ENCODE results near the gene OR2H1. TPM values are rescaled to one million over a fixed set of nuclear protein-coding genes. Genes with fewer than 3 reads are reported as not detected.

OR2H1 gene
- total and polyA plus RNA-seq, 4 experiments from 2014 or later, result not detected

DNA sequence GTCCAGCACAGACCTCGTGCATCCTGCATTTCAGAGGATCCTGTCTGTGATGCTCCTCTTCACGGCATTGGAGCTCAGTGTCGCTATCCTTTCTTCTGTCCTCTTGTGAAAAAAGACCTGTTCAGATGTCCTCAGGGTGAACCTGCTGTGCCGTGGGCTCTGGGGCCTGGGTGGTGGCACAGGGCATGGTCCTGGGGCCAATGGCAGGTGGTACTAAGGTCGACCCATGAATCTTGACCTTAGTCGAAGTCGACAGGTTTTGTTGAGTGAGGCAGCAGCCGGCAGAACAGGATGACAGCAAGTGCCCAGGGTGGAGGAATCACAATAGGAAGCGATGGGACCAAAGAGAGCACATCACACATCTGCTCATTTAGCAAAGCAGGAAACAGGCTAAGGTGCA lies 52.8 kb downstream of the OR2H1 start:
- H3K4me3 ChIP-seq (ENCODE audit: low read length in 2 of 2), result no peak overlapping the region
- intact Hi-C loops (cut with micrococcal nuclease), result no loop called here
- no peaks in the 10 kb centered on the region for H3K4me1 ChIP-seq (ENCODE audit: insufficient read depth, low read length)
- Mint-ChIP-seq H3K27me3 (peaks cover 8 to 12% of the 10 kb centered on the region in 2 donors), H3K36me3 (no peaks in the 10 kb centered on the region), H3K9me3 (no peaks in the 10 kb centered on the region), H3K4me3 (no peak overlapping the region), H3K27ac (no peak overlapping the region), H3K4me1 (peaks cover 0 to 2% (median 0%) of the 10 kb centered on the region in 4 donors)
- ChIA-PET POLR2A (ENCODE audit: partially characterized antibody) (no interaction called here), CTCF (ENCODE audit: partially characterized antibody) (no interaction called here)
- H3K27ac ChIP-seq (ENCODE audit: low read depth, low read length), result no peak overlapping the region
- H3K27me3 ChIP-seq (ENCODE audit: insufficient read depth, low read length), result no peaks in the 10 kb centered on the region
- H3K9me3 ChIP-seq (ENCODE audit: control insufficient read depth in 1 of 2, low read length in 2 of 2), result no peaks in the 10 kb centered on the region
- no peak for DNase-seq
- no peaks in the 10 kb centered on the region for H3K36me3 ChIP-seq (ENCODE audit: insufficient read depth, low read length)

DNA sequence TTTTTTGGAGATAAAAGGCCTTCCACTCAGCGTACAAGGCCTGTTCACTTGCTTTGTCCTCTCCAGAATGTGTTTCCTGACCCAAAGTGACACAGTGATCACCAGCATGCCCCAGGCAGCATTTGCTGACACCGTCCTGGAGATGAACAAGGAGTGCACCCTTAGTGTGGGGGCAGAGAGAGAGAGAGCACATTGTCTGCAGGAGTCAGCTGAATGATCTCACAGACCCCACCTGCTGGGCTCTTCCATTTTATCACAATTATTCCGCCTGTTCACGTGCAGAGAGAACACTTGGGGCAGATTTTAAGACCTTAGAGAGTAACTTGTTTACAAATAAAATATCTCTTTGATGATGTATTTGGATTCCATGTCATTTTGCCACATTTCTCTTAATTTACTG lies 53.2 kb downstream of the OR2H1 start:
- no peaks in the 10 kb centered on the region for H3K36me3 Mint-ChIP-seq
- DNase-seq, result no peak
- Histone ChIP-seq H3K9me3 (ENCODE audit: control insufficient read depth in 1 of 2, low read length in 2 of 2) (no peaks in the 10 kb centered on the region), H3K36me3 (ENCODE audit: insufficient read depth, low read length) (no peaks in the 10 kb centered on the region), H3K4me1 (ENCODE audit: insufficient read depth, low read length) (no peaks in the 10 kb centered on the region), H3K27me3 (ENCODE audit: insufficient read depth, low read length) (no peaks in the 10 kb centered on the region), H3K27ac (ENCODE audit: low read depth, low read length) (no peak overlapping the region), H3K4me3 (ENCODE audit: low read length in 2 of 2) (no peak overlapping the region)
- POLR2A ChIA-PET (ENCODE audit: partially characterized antibody), result no interaction called here
- H3K27ac Mint-ChIP-seq, result no peak overlapping the region
- H3K4me3 Mint-ChIP-seq, result no peak overlapping the region
- peaks cover 2 to 7% (median 3%) of the 10 kb centered on the region in 4 donors for H3K4me1 Mint-ChIP-seq
- CTCF ChIA-PET (ENCODE audit: partially characterized antibody), result no interaction called here
- H3K27me3 Mint-ChIP-seq, result peaks cover 6 to 12% of the 10 kb centered on the region in 2 donors
- intact Hi-C loops (cut with micrococcal nuclease), result no loop called here
- H3K9me3 Mint-ChIP-seq, result no peaks in the 10 kb centered on the region

DNA sequence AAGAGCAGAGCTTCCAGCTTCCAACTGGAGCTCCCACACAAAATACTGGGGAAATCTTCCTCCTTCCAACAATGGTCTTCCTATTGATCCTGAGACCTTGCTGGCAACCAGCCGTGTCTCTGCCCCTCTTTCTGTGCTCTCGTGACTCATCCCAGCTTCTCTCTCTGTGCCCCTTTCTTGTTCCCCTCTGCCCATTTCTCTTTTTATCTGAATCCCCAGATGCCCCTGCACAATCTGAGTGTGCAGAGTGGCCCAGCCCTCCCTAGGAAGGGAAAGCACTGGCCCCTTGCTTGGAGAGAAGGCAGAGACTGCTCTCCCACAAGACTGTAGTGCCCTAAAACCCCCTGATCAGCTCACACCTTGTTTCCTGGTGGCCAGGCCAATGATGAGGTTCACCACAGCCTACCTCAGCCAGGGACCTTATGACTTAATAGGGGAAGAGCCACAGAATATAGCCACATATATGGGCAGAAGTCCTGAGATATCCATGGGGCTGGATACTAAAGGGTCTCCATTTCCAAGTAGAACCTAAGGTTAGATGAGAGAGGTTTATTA lies 53.9 kb downstream of the OR2H1 start:
- Histone ChIP-seq H3K4me3 (ENCODE audit: low read length in 2 of 2) (no peak overlapping the region), H3K9me3 (ENCODE audit: control insufficient read depth in 1 of 2, low read length in 2 of 2) (no peaks in the 10 kb centered on the region), H3K4me1 (ENCODE audit: insufficient read depth, low read length) (peaks cover 1% of the 10 kb centered on the region), H3K36me3 (ENCODE audit: insufficient read depth, low read length) (no peaks in the 10 kb centered on the region), H3K27me3 (ENCODE audit: insufficient read depth, low read length) (no peaks in the 10 kb centered on the region), H3K27ac (ENCODE audit: low read depth, low read length) (no peak overlapping the region)
- DNase-seq, result no peak
- intact Hi-C loops (cut with micrococcal nuclease), result no loop called here
- Mint-ChIP-seq H3K9me3 (no peaks in the 10 kb centered on the region), H3K27ac (peak overlapping the region in 1 of 7 donors; percentile 49), H3K4me3 (no peak overlapping the region), H3K36me3 (no peaks in the 10 kb centered on the region), H3K27me3 (peaks cover 5 to 9% of the 10 kb centered on the region in 2 donors), H3K4me1 (peaks cover 3 to 8% (median 5%) of the 10 kb centered on the region in 4 donors)
- ChIA-PET CTCF (ENCODE audit: partially characterized antibody) (no interaction called here), POLR2A (ENCODE audit: partially characterized antibody) (no interaction called here)

Other genes with a start within 250 kb of the OR2H1 start
- not detected for gene OR14J1, start 155.5 kb upstream of the OR2H1 start, total RNA-seq
- not detected for gene OR14J1, start 155.5 kb upstream of the OR2H1 start, polyA plus RNA-seq
- gene OR5V1, start 88.3 kb upstream of the OR2H1 start, total RNA-seq, result not detected
- gene OR5V1, start 88.3 kb upstream of the OR2H1 start, polyA plus RNA-seq, result not detected
- not detected for gene OR12D3, start 81.9 kb upstream of the OR2H1 start, total RNA-seq
- gene OR12D3, start 81.9 kb upstream of the OR2H1 start, polyA plus RNA-seq, result not detected
- gene OR12D2, start 61.5 kb upstream of the OR2H1 start, total RNA-seq, result not detected
- not detected for gene OR12D2, start 61.5 kb upstream of the OR2H1 start, polyA plus RNA-seq
- not detected for gene OR12D1, start 42.2 kb upstream of the OR2H1 start, total RNA-seq
- not detected for gene OR12D1, start 42.2 kb upstream of the OR2H1 start, polyA plus RNA-seq
- gene OR10C1, start 17.8 kb upstream of the OR2H1 start, total RNA-seq, result not detected
- not detected for gene OR10C1, start 17.8 kb upstream of the OR2H1 start, polyA plus RNA-seq
- gene OR11A1, start 84 bp upstream of the OR2H1 start, total RNA-seq, result not detected
- gene OR11A1, start 84 bp upstream of the OR2H1 start, polyA plus RNA-seq, result not detected
- gene MAS1L, start 30.8 kb downstream of the OR2H1 start, total RNA-seq, result not detected
- not detected for gene MAS1L, start 30.8 kb downstream of the OR2H1 start, polyA plus RNA-seq
- not detected for gene UBD, start 102.6 kb downstream of the OR2H1 start, total RNA-seq
- not detected for gene UBD, start 102.6 kb downstream of the OR2H1 start, polyA plus RNA-seq
- gene OR2H2, start 128.0 kb downstream of the OR2H1 start, total RNA-seq, result not detected
- gene OR2H2, start 128.0 kb downstream of the OR2H1 start, polyA plus RNA-seq, result not detected
- 10 to 100 TPM; 58.1 to 58.9 TPM for gene GABBR1, start 176.0 kb downstream of the OR2H1 start, total RNA-seq
- 1 to 10 TPM; 1.8 to 2.4 TPM for gene GABBR1, start 176.0 kb downstream of the OR2H1 start, polyA plus RNA-seq
- not detected for gene MOG, start 199.9 kb downstream of the OR2H1 start, total RNA-seq
- gene MOG, start 199.9 kb downstream of the OR2H1 start, polyA plus RNA-seq, result not detected
- gene ZFP57, start 224.0 kb downstream of the OR2H1 start, total RNA-seq, result not detected
- 1 to 10 TPM; 2.4 to 3.0 TPM for gene ZFP57, start 224.0 kb downstream of the OR2H1 start, polyA plus RNA-seq

Data from CD4-positive, alpha-beta memory T cell (primary cell).